GM18858 (cell line): ENCODE measurements around the gene BCL7A.
"Not testable (repeated sequence)": the region's sequence is repeated elsewhere in the genome, so short reads cannot be mapped to it uniquely, and the experiment has no call there.

Source experiments
- ATAC-seq: cut with Tn5 transposase; IDR thresholded peaks from one replicate; pipeline ENCODE4 v1.9.1; 2021; ENCODE audit not compliant: unreplicated experiment

BCL7A gene

DNA sequence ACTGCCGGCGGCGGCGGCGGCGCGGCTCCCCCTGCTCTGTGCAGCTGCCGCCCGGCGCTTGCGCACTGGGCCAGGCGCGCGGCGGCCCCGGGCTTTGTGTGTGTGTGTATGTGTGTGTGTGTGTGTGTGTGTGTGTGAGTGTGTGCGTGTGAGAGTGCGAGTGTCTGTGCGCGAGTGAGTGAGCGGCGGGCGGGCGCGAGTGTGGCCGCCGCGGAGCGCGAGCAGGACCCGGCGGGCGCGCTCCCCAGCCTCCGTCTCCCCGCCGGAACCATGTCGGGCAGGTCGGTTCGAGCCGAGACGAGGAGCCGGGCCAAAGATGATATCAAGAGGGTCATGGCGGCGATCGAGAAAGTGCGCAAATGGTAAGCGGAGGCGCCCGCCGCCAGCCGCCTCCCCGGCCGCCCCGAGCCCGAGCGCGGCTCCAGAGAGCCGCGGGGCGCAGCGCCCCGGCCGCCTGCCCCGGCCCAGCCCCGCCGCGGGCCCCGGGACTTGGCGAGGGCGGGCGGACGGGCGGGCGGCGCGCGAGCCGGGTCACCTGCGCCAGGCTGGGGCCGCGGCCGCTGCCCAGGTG is at the start of gene BCL7A:
TSS of gene BCL7A (plus strand) at position 63 of the 571 bp plus-strand sequence. CDS start at position 271, 208 bp downstream.
- ATAC-seq, result no peak

DNA sequence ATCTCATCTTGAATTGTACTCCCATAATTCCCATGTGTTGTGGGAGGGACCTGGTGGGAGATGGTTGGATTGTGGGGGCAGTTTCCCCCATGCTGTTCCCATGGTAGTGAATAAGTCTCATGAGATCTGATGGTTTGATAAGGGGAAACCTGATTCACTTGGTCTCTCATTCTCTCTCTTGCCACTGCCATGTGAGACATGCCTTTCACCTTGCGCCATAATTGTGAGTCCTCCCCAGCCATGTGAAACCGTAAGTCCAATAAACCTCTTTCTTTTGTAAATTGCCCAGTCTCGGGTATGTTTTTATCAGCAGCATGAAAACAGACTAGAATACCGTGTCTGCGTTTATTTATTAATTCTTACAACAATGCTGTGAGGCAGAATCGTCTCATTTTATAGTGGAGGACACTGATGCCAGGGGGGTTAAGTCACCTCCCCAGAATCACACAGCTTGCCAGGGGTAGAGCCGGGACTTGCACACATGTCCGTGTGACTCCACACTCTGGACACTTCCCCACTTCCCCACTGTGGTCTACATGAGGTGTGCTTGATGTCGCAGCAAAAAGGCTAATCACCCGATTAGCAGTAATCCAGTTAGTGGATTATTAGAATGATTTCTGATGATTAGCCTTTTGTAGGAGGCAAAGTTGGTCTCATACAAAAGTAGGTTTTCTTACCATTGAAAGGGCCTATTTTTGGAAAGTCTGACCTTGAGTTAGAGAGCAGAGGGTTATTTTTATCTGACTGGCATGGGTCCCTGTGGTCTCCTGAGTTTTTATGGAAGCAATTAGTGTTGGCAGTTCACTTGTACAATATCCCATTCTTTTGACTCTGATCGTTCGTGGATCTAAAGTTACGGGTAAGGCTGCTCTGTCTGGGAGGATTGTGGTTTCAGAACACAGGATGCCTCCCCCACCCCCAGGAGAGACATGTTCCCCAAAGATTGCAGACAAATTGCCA is 47.4 kb upstream of the BCL7A start:
- ATAC-seq, result no peak

DNA sequence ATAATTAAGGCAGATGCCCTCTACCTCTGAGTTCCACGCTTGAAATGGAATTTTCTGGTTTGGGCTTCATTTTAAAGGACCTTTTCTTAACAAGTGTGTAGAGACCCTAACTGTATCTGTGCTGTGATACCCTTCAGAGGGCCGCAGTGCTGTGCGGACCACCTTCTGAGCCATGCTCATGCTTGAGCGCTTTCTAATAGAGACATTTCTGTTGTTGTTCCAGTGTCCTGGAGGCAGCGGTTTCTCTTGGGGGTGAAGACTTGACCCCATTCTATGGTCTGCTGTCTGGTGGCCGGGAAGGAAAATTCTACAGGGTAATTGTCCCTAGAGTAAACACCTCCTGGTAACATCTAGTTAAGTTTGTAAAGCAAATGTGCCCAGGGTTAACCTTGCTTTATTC is 46.7 kb upstream of the BCL7A start:
- ATAC-seq, result no peak

DNA sequence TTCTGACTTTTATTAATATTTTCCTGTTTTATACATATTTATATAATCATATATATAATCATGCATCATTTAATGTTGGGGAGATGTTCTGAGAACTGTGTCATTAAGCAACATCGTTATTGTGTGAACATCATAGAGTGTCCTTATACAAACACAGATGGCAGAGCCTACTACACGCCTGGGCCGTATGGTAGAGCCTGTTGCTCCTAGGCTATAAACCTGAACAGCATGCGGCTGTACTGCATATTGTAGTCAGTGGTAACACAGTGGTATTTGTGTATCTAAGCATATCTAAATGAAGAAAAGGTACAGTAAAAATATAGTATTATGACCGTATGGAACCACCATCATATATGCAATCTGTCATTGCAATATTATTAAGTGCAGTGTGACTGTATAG is 44.7 kb upstream of the BCL7A start:
- ATAC-seq, result no peak

DNA sequence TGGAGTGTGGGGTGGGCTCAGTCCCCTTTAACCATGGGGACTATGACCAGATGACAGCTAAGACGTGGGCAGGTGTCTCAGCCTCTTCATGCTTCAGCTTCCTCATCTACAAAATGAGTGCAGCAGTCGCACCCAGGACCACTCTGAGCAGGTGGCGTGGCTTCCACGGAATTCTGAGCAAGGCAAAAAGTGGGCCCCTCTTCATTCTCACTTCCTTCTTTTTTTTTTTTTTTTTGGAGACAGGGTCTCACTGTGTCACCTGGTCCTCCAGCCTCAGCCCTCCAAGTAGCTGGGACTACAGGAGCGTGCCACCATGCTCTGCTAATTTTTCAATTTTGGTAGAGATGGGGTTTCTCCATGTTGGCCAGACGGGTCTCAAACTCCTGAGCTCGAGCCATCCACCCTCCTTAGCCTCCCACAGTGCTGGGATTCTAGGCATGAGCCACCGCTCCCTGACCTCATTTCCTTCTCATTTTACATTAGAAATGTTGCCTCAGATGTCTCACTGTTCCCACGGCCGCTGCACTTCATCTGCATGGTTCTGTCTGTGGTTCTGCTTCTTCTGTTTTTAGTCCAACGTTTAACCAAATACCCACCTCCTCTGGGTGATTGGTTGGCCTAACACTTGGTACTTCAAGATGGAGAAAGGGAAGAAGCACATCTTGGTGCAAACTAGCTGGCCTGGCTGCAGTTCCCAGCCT is 41.3 kb upstream of the BCL7A start:
- no peak for ATAC-seq

DNA sequence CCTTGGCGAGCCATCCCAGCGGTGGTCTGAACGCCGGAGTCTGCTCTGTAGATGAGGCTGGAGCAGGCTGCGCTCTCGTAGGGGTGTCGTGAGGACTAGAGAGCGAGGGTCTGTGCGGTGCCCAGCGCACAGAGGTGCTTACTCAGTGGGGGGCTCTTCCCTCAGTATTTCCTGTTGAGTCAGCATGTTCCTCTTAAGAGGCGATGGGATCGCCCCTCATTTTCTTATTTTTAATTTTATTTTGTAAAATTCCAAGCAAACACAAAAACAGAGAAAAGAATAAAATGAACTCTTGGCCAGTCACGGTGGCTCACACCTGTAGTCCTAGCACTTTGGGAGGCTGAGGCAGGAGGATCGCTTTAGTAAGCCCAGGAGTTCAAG is 40.8 kb upstream of the BCL7A start:
- ATAC-seq, result no peak

DNA sequence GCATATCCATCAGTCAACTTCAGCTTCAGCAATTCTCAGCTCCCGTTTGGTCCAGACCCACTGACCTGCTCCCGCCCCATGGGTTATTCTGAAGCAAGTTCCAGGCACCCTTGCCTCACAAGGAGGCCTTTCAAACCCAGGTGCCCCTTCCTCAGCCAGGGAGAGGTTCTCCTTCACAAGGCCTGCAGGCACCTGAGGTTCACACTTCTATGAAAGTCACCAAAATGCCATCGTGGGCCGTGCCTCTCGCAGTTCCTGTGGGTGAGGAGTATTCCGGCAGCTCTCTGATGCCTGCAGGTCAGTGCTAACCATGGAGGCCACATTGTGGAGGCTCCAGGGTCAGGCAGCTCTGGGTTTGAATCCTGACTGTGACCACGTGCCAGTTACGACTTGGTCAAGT is 40.2 kb upstream of the BCL7A start:
- no peak for ATAC-seq

DNA sequence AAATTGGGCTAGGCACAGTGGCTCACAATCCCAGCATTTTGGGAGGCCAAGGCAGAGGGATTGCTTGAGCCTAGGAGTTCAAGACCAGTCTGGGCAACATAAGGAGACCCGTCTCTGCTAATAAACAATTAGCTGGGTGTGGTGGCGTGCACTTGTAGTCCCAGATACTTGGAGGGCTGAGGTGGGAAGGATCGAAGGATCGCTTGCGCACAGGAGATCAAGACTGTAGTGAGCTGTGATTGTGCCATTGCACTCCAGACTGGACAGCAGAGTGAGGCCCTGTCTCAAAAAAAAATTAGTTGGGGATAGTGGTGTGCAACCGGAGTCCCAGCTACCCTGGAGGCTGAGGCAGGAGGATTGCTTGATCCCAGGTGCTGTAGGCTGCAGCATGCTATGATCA is 38.7 kb upstream of the BCL7A start:
- ATAC-seq, result no peak

DNA sequence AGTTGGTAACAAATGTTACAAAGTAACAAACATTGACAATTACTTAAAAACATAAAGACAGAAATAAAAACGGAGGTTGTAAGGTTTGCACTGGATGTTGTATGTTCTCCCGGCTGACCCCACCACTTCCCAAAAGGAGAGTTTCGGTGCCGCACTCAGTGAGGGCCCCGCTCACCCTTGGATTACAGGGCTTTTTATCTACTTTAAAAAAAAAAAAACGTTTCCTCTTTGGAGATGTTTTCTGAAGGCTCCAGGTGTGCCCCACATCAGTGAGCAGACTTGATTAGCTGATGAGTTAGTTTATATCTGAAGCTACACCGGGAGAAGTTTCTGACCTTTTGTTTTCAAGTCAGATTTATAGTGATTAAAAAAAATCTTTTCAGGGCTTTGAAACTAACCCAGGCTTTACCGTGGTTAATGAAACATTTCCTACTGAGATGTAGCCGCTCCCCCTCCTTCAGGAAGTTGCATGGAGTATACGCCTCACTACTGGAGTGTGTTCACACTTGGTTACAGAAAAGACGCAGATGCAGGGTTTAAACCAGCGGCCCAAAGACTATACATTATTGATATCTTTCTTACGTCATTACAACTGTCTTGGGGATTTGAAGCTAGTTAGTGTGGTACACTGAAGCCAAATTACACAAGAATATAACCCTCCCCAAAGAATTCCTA is 38.0 kb upstream of the BCL7A start:
- no peak for ATAC-seq

DNA sequence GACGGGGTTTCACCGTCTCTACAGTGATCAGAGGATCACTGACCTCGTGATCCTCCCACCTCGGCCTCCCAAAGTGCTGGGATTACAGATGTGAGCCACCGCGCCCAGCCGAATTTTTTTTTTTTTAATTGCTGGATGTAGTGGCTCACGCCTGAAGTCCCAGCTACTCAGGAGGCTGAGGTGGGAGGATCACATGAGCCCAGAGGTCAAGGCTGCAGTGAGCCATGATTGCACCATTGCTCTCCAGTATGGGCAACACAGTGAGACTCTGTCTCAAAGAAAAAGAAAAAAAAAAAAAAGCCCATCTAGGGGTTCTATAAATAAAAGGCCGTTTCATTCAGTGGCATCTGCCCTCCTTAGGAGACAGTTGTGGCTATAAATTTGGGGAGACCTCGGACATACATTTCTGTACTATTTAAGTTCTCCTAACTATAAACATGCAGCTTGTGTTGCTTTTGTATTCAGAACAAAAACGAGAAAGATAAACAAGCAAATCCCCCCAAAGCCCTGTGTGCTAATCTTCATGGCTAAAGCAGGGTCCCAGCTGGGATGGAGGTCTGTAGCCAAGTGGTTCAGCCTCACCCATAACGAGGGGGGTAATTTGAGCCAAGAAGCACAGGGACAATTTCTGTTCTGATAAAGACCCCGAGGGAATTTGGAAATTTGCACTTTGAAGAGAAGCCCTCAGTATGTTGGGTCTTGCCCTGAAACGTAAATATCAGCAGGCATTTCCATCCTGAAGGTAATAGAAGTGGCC is 35.0 kb upstream of the BCL7A start:
- no peak for ATAC-seq

DNA sequence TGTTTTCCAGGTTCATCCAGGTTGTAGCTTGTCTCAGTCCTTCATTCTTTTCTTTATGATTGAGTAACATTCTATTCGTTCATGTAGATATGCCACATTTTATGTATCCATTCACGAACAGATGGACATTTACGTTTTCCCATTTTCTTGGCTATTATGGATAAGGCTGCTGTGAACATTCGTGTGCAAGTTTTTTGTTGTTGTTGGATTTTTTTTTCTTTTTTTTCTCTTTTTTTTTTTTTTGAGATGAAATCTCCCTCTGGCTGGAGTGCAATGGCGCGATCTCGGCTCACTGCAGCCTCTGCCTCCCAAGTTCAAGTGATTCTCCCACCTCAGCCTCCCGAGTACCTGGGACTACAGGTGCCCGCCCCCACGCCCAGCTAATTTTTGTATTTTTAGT is 33.2 kb upstream of the BCL7A start:
- ATAC-seq, result not testable (repeated sequence)

DNA sequence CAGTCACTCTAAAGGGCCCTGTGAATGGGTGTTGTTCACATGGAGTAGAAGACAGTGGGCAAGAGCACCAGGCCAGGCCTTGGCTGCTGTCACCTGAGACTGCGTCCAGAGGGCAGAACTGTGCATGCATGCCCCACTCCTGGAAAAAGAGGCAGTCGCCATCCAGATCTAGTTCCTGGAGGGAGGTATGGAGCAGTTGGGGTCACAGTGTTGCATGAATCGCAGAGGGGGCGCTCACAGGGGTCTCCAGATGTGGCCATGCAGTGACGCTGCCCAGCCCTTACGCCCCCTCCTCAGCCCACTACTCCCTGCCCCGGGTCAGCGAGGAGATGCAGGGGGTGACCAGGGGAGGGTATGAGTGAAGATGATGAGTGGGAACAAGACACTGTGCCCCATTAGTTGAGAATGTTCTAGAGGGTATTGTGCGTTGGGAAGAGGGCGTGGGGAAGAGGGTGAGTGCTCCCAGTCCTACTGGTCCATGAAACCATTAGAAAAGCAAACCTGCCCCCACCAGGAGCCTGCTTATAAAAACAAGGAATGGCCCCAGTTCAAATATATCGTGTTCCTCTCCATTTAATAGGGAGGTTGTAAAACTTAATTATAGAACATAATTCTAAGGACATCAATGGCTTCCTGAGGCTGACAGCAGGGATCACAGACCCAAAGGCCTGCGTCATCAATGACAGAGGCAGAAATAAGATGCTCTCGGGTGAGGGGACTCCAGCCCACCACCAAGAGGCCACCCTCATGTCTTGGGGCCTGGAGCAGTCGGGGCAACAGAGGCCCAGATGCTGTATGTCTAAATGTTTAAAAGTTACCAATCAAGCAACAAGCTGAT is 32.2 kb upstream of the BCL7A start:
- ATAC-seq, result no peak

DNA sequence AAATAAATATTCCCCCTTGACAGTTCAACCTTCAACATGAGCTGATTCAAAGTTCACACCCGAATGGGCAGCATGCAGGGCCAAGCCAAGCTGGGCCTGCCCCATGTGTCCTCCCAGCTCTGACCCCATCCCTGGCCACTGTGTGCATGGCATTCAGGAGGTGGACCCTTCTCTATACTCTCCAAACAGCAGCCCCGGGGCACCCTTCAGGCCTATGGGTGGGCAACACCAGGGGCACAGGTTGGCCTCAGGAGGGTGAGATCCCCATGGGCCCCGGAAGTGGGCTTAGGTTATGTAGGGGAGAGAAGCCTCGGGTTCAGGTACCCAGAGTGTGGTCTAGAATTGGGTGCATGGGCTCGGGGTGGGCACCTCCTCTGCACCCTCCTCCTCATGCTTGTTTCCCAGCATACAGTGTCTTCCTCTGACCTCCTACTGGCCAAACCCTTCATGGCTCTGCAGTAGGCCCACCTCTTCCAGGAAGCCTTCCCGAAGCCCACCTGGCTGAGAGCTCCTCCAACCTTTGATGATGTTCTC is 31.5 kb upstream of the BCL7A start:
- ATAC-seq, result no peak

DNA sequence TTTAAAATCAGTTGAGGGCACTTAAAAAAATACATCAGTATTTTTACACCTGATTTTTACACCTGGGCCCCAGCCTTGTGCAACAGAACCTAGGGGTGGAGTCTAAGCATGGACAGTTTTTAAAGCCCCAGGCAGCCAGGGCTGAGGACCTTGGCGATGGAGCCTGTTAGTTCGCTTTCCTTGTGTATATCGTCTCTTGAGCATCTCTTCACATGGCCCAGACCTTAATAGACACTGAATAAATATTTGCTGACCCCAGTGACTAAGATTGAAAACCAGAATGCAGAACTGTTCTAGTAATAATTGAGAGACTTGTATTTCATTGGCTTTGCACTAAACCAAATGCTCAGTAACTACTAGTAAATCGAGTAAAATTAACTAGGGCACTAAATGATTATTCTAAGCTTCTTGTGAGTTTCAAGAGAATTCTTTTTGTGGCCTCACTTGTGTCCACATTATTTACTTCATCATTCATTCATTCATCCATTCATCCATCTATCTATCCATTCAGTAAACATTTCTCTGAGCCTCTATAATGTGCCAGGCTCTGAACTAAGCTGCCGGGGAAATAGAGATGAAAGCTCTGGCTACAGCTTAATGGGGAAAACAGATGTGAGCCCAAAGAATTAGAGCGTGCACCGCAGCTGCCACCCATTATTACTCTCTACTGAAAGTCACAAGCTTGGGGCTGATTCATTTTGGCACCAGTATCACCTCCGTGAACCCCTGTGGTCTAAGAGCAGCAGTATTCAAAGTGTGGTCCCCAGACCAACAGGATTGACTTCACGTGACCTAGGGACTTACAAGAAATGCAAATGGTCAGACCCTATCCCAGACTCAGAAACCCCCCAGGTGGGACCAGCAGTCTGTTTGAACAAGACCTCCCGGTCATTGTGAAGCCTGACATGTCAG is 30.7 kb upstream of the BCL7A start:
- no peak for ATAC-seq

DNA sequence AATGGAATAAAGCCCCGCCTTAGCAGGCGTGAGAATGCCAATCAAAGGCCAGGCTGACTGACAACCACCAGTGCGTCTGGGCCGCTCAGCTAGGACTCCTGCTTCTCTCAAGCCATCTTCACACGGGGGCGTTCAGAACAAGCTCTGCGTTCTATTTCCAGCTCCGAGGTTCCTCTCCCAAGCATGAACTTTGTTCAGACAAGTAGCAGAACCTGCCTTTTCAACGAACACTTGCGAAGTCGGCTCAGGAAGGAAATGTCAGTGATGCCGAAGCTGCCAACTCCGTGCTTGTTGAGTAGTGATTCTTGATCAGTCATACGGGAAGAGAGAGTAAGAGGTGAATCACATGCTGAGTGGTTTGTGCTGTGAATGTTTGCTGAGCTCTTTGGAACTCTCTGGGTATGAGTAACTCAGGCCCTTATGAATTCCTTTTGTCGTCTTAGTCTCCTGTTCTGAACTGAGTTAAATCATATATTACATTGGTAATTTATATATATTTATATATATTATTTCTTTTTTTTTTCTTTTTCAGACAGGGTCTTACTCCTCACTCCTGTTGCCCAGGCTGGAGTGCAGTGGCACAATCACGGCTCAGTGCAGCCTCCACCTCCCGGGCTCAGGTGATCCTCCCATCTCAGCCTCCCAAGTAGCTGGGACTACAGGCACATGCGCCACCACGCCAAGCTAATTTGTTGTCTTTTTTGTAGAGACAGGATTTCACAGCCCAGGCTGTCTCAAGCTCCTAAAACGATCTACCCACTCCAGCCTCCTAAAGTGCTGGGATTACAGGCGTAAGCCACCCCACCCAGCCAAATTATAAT is 29.4 kb upstream of the BCL7A start:
- peak; percentile 82 for ATAC-seq

DNA sequence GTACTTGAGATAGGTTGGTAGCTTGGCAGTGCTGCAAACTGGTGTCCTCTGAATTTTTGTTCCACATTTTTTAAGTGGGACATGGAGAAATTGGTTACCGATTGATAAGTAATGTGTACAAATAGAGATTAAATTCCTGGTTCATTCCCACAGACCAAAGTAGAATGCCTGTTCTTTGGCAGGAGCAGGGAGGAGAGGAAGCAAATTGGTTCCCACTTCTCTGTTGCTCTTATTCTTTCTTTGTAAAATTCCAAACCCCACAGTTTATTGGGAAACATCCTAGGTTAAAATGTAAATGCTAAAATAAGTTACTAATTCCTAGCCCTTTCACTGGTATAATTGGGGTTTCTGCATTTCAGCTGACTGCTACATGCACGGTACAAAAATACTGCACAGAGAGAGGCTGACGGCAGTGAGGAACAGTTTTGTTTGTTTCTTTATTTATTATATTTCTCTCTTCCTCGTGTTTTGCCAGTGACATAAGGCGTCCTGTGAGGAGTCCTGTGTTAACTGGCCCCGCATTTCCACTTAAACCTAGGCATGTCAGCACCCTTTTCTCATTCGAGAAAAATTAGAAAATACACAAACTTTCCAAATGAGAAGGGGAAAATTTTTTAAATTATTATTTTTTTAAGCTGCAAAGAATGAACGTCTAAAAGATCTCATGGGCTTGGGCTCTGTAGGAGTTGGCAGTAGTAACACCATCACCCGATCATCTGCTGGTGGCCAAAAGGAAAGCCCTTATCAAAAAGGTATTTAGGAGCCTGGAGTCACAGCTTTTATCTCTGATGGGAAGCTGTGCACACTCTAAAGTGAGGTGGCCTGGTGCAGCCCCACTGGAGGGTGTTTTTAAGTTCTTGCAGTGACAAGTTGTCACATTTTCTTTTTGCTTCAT is 25.4 kb upstream of the BCL7A start:
- no peak for ATAC-seq
